K562 (cell line): Measurements from ENCODE around the gene SPATA32. TPM values are rescaled to one million over a fixed set of nuclear protein-coding genes. Genes with fewer than 3 reads are reported as not detected.

Source experiments
- CEBPB ChIP-seq: fragments of 450-650 bp; IDR thresholded peaks from 2 replicates; pipeline ENCODE4 v1.6.1; 2016; ENCODE audit warnings: missing genetic modification characterization, missing compliant biosample characterization
- KDM2B ChIP-seq: fragments of 250-450 bp; sonication (Bioruptor Pico); IDR thresholded peaks from 2 replicates; pipeline ENCODE4 v1.8.0; 2021; ENCODE audit warnings: mild to moderate bottlenecking, moderate library complexity
- NR3C1 ChIP-seq: sonication (generic); formaldehyde crosslinking; IDR thresholded peaks from 2 replicates; pipeline ENCODE4 v1.8.1; 2022; ENCODE audit warnings: missing genetic modification reagents
- OTX1 ChIP-seq: fragments of 450-650 bp; formaldehyde crosslinking; IDR thresholded peaks from 2 replicates; pipeline ENCODE4 v1.4.0; 2022; ENCODE audit warnings: mild to moderate bottlenecking
- PATZ1 ChIP-seq: fragments of 250-450 bp; sonication (Bioruptor Pico); IDR thresholded peaks from 2 replicates; pipeline ENCODE4 v1.5.0; 2020; ENCODE audit warnings: mild to moderate bottlenecking, borderline replicate concordance
- PURB ChIP-seq: sonication (generic); formaldehyde crosslinking; IDR thresholded peaks from 2 replicates; pipeline ENCODE4 v1.9.0; 2021; ENCODE audit warnings: low read depth, mild to moderate bottlenecking, missing genetic modification reagents
- RERE ChIP-seq: sonication (generic); formaldehyde crosslinking; IDR thresholded peaks from 2 replicates; pipeline ENCODE4 v1.8.0; 2023; ENCODE audit warnings: missing genetic modification reagents, mild to moderate bottlenecking, borderline replicate concordance
- SMAD3 ChIP-seq: fragments of 450-650 bp; formaldehyde crosslinking; conservative IDR thresholded peaks from 2 replicates; pipeline ENCODE4 v1.4.0; 2020; ENCODE audit warnings: mild to moderate bottlenecking
- U2AF2 ChIP-seq: fragments of 200-400 bp; formaldehyde crosslinking; optimal IDR thresholded peaks from 2 replicates; pipeline ENCODE3; 2017; ENCODE audit warnings: low read depth, mild to moderate bottlenecking, low read length
- XRCC3 ChIP-seq: fragments of 450-650 bp; IDR thresholded peaks from 2 replicates; pipeline ENCODE4 v1.6.1; 2017; ENCODE audit warnings: mild to moderate bottlenecking, moderate library complexity
- ZFPM2 ChIP-seq: fragments of 250-450 bp; sonication (Bioruptor Pico); IDR thresholded peaks from 2 replicates; pipeline ENCODE4 v1.5.1; 2022; ENCODE audit warnings: mild to moderate bottlenecking
- ZNF212 ChIP-seq: fragments of 450-650 bp; formaldehyde crosslinking; IDR thresholded peaks from 2 replicates; pipeline ENCODE4 v1.4.0; 2020; ENCODE audit warnings: mild to moderate bottlenecking
- ZNF764 ChIP-seq: fragments of 250-450 bp; sonication (Bioruptor Pico); IDR thresholded peaks from 2 replicates; pipeline ENCODE4 v1.4.0; 2020; ENCODE audit warnings: low read depth, mild to moderate bottlenecking, moderate library complexity
- polyA plus RNA-seq, 8 experiments: library from polyadenylated mRNA; depleted of rRNA in 4 of 8; stranded (reverse) in 5 of 8; unstranded in 3 of 8; fragments of >200 nt; fragmentation: Nextera tagmentation in 2 of 8; fragmentation: Illumina TruSeq in 1 of 8; extraction: Ambion mirVana in 2 of 8; extraction: Trizol in 1 of 8; gene quantifications; 2 replicates each; pipeline versions ENCODE4 v1.2.1 to v1.2.3, GENCODE V29; 2011 to 2014; ENCODE audit warnings: inconsistent platforms in 1 of 8, missing spikeins in 1 of 8
- total RNA-seq, 7 experiments: library from RNA; depleted of rRNA in 6 of 7; stranded (reverse); fragments of >200 nt in 6 of 7; fragmentation: Illumina TruSeq in 2 of 7; extraction: Trizol in 2 of 7; gene quantifications; 2 replicates each; pipeline versions ENCODE4 v1.2.1 to v1.2.3, GENCODE V29; 2011 to 2021; ENCODE audit warnings: low replicate concordance in 1 of 7

SPATA32 gene
- total and polyA plus RNA-seq, 9 of the 15 experiments (the other 6 are each of a cell fraction or from before 2014, with no cell fraction given), result 0.03 to 0.06 TPM; not detected in 7

- TF ChIP-seq XRCC3 (no peak), NR3C1 (CRISPR knock-in tag) (0 out of 2 replicates have a peak, but pooled peaks have one; percentile 27), RERE (CRISPR knock-in tag) (0 out of 2 replicates have a peak, but pooled peaks have one; percentile 6), OTX1 (CRISPR knock-in tag) (no peak), CEBPB (tag) (no peak), PURB (CRISPR knock-in tag) (no peak), ZNF212 (CRISPR knock-in tag) (no peak), U2AF2 (no peak), PATZ1 (CRISPR knock-in tag) (no peak), KDM2B (CRISPR knock-in tag) (no peak), ZNF764 (CRISPR knock-in tag) (no peak), SMAD3 (no peak), ZFPM2 (CRISPR knock-in tag) (no peak)
Measured at GRCh38 chr17:45247429-45248131, 14.3 kb downstream of the SPATA32 start (continued).
